Measurements from ENCODE around the gene PRPH. TPM values are rescaled to one million over a fixed set of nuclear protein-coding genes. Genes with fewer than 3 reads are reported as not detected.
A peak's percentile ranks its signal among the peaks of the same experiment; 100 is the strongest.

Gene PRPH
- total and polyA plus RNA-seq, 9 of the 15 experiments (the other 6 are each of a cell fraction or from before 2014, with no cell fraction given), result 0.27 to 1.9 (median 1.3) TPM; not detected in 1

- TF ChIP-seq DEAF1 (CRISPR knock-in tag; IDR thresholded peaks at IDR 0.05), result peak; percentile 18; the same call in 1 of the 2 replicates
- peak; percentile 77 for TF ChIP-seq BHLHE40 (IDR thresholded peaks at IDR 0.05; ENCODE audit: low read length)
- no peak for TF ChIP-seq TEAD2 (tag; IDR thresholded peaks at IDR 0.05)
- peak; percentile 73; the same call in 1 of the 2 replicates for TF ChIP-seq ATF6 (CRISPR knock-in tag; IDR thresholded peaks at IDR 0.05)
- peak in 1 of 2 experiments; percentile 57; a peak in 1 of 3 replicates for TF ChIP-seq CBX3 (IDR thresholded peaks at IDR 0.05; ENCODE audit: borderline replicate concordance in 1 of 2, low read length in 2 of 2)
- peak; percentile 93 for TF ChIP-seq CHCHD3 (CRISPR knock-in tag; IDR thresholded peaks at IDR 0.05)
- peak; percentile 53 to 70 for TF ChIP-seq E2F6 (IDR thresholded peaks at IDR 0.05; ENCODE audit: borderline replicate concordance in 1 of 2, extremely low read depth in 1 of 2, insufficient read depth in 1 of 2, insufficient read length in 1 of 2, low read depth in 1 of 2, low read length in 1 of 2, poor library complexity in 1 of 2, severe bottlenecking in 1 of 2)
- 0 out of 2 replicates have a peak, but pooled peaks have one; percentile 28 for TF ChIP-seq CREB1 (IDR thresholded peaks at IDR 0.05)
- no peak for TF ChIP-seq CREB1 (CRISPR knock-in tag; IDR thresholded peaks at IDR 0.05)
- TF ChIP-seq ARID3B (CRISPR knock-in tag; IDR thresholded peaks at IDR 0.05; ENCODE audit: borderline replicate concordance), result no peak
- TF ChIP-seq IFI16 (CRISPR knock-in tag; IDR thresholded peaks at IDR 0.05), result no peak
- peak; percentile 61 to 67 for TF ChIP-seq NRF1 (conservative IDR thresholded peaks at IDR 0.05 in 1 of 2, IDR thresholded peaks at IDR 0.05 in 1 of 2)
- no peak for TF ChIP-seq ZNF830 (CRISPR knock-in tag; IDR thresholded peaks at IDR 0.05)
- TF ChIP-seq TAL1 (IDR thresholded peaks at IDR 0.05), result no peak
- TF ChIP-seq BACH1 (tag; IDR thresholded peaks at IDR 0.05), result peak; percentile 91
- TF ChIP-seq VEZF1 (CRISPR knock-in tag; IDR thresholded peaks at IDR 0.05), result peak; percentile 89
- 0 out of 2 replicates have a peak, but pooled peaks have one; percentile 15 for TF ChIP-seq OTX1 (CRISPR knock-in tag; IDR thresholded peaks at IDR 0.05)
- 0 out of 2 replicates have a peak, but pooled peaks have one; percentile 22 for TF ChIP-seq ZNF282 (CRISPR knock-in tag; IDR thresholded peaks at IDR 0.05)
These were observed 29.8 kb upstream of the PRPH start, which contains the start of gene TUBA1C (continued) for GRCh38 chr12:49264873-49265792.

All from K562 (cell line).